ENCODE results near the gene GRIK3.

Gene GRIK3

GRCh38 chr1:36752431-36752830, 281.9 kb downstream of the GRIK3 start:
- no peak for DNase-seq

- DNase-seq = peak; percentile 62
Measured at GRCh38 chr1:36751525-36751924, 282.8 kb downstream of the GRIK3 start.

GRCh38 chr1:36748466-36748865, 285.8 kb downstream of the GRIK3 start:
- no peak for DNase-seq
